ENCODE data around the gene CDKAL1.

- TF ChIP-seq CTCF (IDR thresholded peaks at IDR 0.05) (no peak), POLR2A (IDR thresholded peaks at IDR 0.05) (no peak)
Observed at GRCh38 chr6:20932284-20932683, 398.0 kb downstream of the CDKAL1 start.
